A549 treated with Mapracorat at 1 μM for 4 hours (cell line): ENCODE data around the gene XAGE1B. TPM values are rescaled to one million over a fixed set of nuclear protein-coding genes. Genes with fewer than 3 reads are reported as not detected.

Source experiments
- total RNA-seq: library from RNA; stranded (reverse); fragments of 200-300 nt; extraction: Qiagen RNA extraction; gene quantifications from 5 replicates; pipeline ENCODE4 v1.2.3, GENCODE V29; 2022

XAGE1B gene, protein sequence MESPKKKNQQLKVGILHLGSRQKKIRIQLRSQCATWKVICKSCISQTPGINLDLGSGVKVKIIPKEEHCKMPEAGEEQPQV
- total RNA-seq = 186 to 255 TPM (median 206 TPM) in 5 replicates

GRCh38 chrX:52516987-52517325 is at the start of gene XAGE1B:
Gene XAGE1B, minus strand, starts transcription at chrX:52517063. Its CDS starts 1,536 bp downstream, at chrX:52515527.

GRCh38 chrX:52495545-52496418 is 21.1 kb downstream of the XAGE1B start, which contains the start of gene XAGE1A:
Gene XAGE1A, plus strand, starts transcription at chrX:52495808. Its CDS starts 1,554 bp downstream, at chrX:52497362.

Other genes with a start within 250 kb of the XAGE1B start
- not detected in 5 replicates for gene XAGE2, start 148.0 kb downstream of the XAGE1B start, total RNA-seq
- gene XAGE1A, start 21.3 kb downstream of the XAGE1B start, total RNA-seq = 19.1 to 53.0 TPM (median 30.5 TPM) in 5 replicates
- gene SSX7, start 137.8 kb upstream of the XAGE1B start, total RNA-seq = not detected in 5 replicates
- not detected in 5 replicates for gene SSX2, start 190.1 kb upstream of the XAGE1B start, total RNA-seq
- gene SSX2B, start 234.2 kb upstream of the XAGE1B start, total RNA-seq = not detected in 5 replicates